ENCODE results near the gene GDPD3.

Gene GDPD3

DNA sequence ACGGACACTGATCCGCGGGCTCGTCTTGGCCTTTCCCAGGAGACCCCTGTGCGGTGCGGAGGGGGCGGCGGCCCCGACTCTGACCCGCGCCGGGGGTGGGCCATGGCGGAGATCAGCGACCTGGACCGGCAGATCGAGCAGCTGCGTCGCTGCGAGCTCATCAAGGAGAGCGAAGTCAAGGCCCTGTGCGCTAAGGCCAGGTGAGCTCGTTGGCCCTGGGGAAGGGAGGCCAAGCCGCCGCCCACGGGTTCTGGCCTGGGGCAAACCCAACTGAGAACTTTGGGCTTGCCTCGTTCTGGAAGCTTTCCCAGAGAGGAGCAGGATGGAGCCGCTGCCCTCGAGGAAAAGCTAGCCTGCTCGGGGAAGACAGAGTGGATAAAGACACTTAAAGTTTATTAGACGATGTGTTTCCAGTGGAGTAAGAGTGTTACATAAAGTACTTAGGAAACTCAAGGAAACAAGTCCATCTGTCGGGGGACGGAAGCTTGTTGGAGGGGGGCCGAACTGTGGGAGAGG is 37.0 kb downstream of the GDPD3 start:
- Histone ChIP-seq H3K9me3 (ENCODE audit: insufficient read depth, low read length, severe bottlenecking) (no peaks in the 10 kb centered on the region), H3K27ac (ENCODE audit: low read length) (peak overlapping the region; percentile 76), H3K36me3 (ENCODE audit: insufficient read depth, low read length) (peaks cover 59% of the 10 kb centered on the region), H3K27me3 (ENCODE audit: insufficient read depth, low read length, poor library complexity) (no peaks in the 10 kb centered on the region), H3K4me3 (ENCODE audit: low read depth in 1 of 2, low read length in 2 of 2) (peak overlapping the region; percentile 65 to 70), H4K20me1 (ENCODE audit: insufficient read depth, low read length) (peaks cover 41% of the 10 kb centered on the region), H3K79me2 (ENCODE audit: insufficient read depth, low read length) (peaks cover 57% of the 10 kb centered on the region), H3K9ac (ENCODE audit: low read depth, low read length) (peak overlapping the region; percentile 73), H3K4me1 (ENCODE audit: insufficient read depth, low read length) (peaks cover 32% of the 10 kb centered on the region), H2AFZ (ENCODE audit: low read depth, low read length) (peak overlapping the region; percentile 59), H3K4me2 (ENCODE audit: insufficient read depth, low read length) (peak overlapping the region; percentile 96)
- TF ChIP-seq EZH2 (IDR thresholded peaks at IDR 0.05; ENCODE audit: borderline replicate concordance, low read depth, low read length, severe bottlenecking) = no peak
- TF ChIP-seq, protein P1, sequence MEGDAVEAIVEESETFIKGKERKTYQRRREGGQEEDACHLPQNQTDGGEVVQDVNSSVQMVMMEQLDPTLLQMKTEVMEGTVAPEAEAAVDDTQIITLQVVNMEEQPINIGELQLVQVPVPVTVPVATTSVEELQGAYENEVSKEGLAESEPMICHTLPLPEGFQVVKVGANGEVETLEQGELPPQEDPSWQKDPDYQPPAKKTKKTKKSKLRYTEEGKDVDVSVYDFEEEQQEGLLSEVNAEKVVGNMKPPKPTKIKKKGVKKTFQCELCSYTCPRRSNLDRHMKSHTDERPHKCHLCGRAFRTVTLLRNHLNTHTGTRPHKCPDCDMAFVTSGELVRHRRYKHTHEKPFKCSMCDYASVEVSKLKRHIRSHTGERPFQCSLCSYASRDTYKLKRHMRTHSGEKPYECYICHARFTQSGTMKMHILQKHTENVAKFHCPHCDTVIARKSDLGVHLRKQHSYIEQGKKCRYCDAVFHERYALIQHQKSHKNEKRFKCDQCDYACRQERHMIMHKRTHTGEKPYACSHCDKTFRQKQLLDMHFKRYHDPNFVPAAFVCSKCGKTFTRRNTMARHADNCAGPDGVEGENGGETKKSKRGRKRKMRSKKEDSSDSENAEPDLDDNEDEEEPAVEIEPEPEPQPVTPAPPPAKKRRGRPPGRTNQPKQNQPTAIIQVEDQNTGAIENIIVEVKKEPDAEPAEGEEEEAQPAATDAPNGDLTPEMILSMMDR (IDR thresholded peaks at IDR 0.05; ENCODE audit: borderline replicate concordance, extremely low read depth, low read length, poor library complexity, severe bottlenecking) = no peak
- ATAC-seq (ENCODE audit: insufficient read depth, low read depth) (peak; percentile 37), DNase-seq (no peak)

DNA sequence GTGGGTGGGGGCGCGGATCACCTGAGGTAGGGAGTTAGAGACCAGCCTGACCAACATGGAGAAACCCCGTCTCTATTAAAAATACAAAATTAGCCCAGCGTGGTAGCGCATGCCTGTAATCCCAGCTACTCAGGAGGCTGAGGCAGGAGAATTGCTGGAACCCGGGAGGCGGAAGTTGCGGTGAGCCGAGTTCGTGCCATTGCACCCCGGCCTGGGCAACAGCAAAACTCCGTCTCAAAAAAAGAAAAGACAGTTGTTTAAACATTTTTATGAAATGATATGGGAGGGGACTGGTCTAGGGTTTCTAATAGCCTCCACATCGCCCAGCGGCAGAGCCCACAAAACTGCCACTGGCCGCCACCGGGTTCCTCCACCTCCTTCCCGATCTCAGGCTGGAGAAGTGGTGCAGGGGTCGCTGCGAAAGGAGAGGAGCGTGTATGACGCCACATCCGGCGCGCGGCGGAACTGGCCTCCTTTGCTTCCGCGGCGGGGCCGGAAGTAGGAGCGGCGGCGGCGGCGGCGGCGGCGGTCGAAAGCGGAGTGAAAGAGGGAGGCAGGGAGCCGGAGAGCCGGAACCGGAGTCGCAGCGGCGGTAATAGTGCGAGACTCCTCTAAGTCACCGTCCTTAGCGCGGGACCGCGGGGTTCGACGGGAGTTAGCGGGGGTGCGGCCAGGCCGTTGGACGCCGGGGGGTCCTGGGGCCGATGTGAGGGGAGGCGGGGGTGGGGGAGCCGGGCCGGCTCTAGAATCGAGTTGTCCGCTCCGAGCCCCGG is 37.6 kb downstream of the GDPD3 start, which contains the start of gene PPP4C:
TSS of gene PPP4C (plus strand) at position 492 of the 773 bp plus-strand sequence. CDS start 384 bp downstream, outside the sequence.
- peak within 1 kb of the TSS; percentile 65 for H2AFZ ChIP-seq (ENCODE audit: low read depth, low read length)

DNA sequence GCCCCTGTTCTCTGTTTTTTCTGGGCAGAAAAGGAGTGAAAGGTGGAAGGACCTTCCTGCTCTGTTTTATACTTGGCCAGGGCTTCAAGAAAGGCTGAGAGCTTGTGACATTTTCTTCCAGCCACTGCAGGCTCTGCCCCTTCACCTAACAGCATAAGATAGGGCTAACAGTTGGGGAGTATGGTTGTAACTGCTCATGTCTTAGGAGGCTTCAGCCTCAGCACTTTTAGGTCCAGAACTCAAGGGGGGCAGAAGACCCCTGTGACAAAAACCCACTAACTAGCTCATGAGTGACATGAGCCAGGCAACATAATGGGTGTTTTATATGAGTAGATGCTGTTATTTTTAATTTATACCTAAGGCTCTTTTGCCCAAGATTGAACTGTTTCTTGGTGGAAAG is 42.8 kb downstream of the GDPD3 start:
- H4K20me1 ChIP-seq (ENCODE audit: insufficient read depth, low read length) = peaks cover 47% of the 10 kb centered on the region
- H3K27ac ChIP-seq (ENCODE audit: low read length) = no peak overlapping the region
- peaks cover 70% of the 10 kb centered on the region for H3K36me3 ChIP-seq (ENCODE audit: insufficient read depth, low read length)
- peaks cover 47% of the 10 kb centered on the region for H3K4me1 ChIP-seq (ENCODE audit: insufficient read depth, low read length)
- no peak overlapping the region; the same call in 1 of the 2 replicates for H3K9ac ChIP-seq (ENCODE audit: low read depth, low read length)
- ATAC-seq (ENCODE audit: insufficient read depth, low read depth) (no peak), DNase-seq (no peak)
- H3K4me2 ChIP-seq (ENCODE audit: insufficient read depth, low read length) = no peak overlapping the region
- H3K27me3 ChIP-seq (ENCODE audit: insufficient read depth, low read length, poor library complexity) = no peaks in the 10 kb centered on the region
- H3K9me3 ChIP-seq (ENCODE audit: insufficient read depth, low read length, severe bottlenecking) = no peaks in the 10 kb centered on the region
- no peak overlapping the region for H3K4me3 ChIP-seq (ENCODE audit: low read depth in 1 of 2, low read length in 2 of 2)
- peaks cover 48% of the 10 kb centered on the region for H3K79me2 ChIP-seq (ENCODE audit: insufficient read depth, low read length)
- no peak overlapping the region for H2AFZ ChIP-seq (ENCODE audit: low read depth, low read length)
- TF ChIP-seq, protein P1 (IDR thresholded peaks at IDR 0.05; ENCODE audit: borderline replicate concordance, extremely low read depth, low read length, poor library complexity, severe bottlenecking) = no peak

More for the DNA sequence above, 37.6 kb downstream of the GDPD3 start, which contains the start of gene PPP4C:
- Histone ChIP-seq H3K79me2 (ENCODE audit: insufficient read depth, low read length) (peaks cover 51% of the 10 kb centered on the region), H3K9ac (ENCODE audit: low read depth, low read length) (peak within 1 kb of the TSS; percentile 73), H3K9me3 (ENCODE audit: insufficient read depth, low read length, severe bottlenecking) (no peaks in the 10 kb centered on the region), H4K20me1 (ENCODE audit: insufficient read depth, low read length) (peaks cover 35% of the 10 kb centered on the region), H3K27ac (ENCODE audit: low read length) (peak within 1 kb of the TSS; percentile 76), H3K36me3 (ENCODE audit: insufficient read depth, low read length) (peaks cover 59% of the 10 kb centered on the region), H3K4me3 (ENCODE audit: low read depth in 1 of 2, low read length in 2 of 2) (peak within 1 kb of the TSS; percentile 65 to 70), H3K4me1 (ENCODE audit: insufficient read depth, low read length) (peaks cover 32% of the 10 kb centered on the region), H3K27me3 (ENCODE audit: insufficient read depth, low read length, poor library complexity) (no peaks in the 10 kb centered on the region), H3K4me2 (ENCODE audit: insufficient read depth, low read length) (peak within 1 kb of the TSS; percentile 96)
- DNase-seq (peak; percentile 90), ATAC-seq (ENCODE audit: insufficient read depth, low read depth) (peak; percentile 90)
- TF ChIP-seq, protein P1 (IDR thresholded peaks at IDR 0.05; ENCODE audit: borderline replicate concordance, extremely low read depth, low read length, poor library complexity, severe bottlenecking) = peak; percentile 40
- TF ChIP-seq EZH2 (IDR thresholded peaks at IDR 0.05; ENCODE audit: borderline replicate concordance, low read depth, low read length, severe bottlenecking) = no peak

All from DND-41 (cell line).